Kidney capillary endothelial cell (primary cell): Measurements from ENCODE around the gene SLC6A6.
A peak's percentile ranks its signal among the peaks of the same experiment; 100 is the strongest.

Experiments used
- DNase-seq: peaks from one replicate; pipeline ENCODE4 v3.0.0-alpha.2; 2018; ENCODE audit warnings: low spot score

Gene SLC6A6

GRCh38 chr3:14454639-14455310 is 52.4 kb downstream of the SLC6A6 start:
- DNase-seq, result no peak

GRCh38 chr3:14455571-14456317 is 53.3 kb downstream of the SLC6A6 start:
- DNase-seq, result no peak

GRCh38 chr3:14456794-14457193 is 54.4 kb downstream of the SLC6A6 start:
- no peak for DNase-seq

GRCh38 chr3:14457481-14457880 is 55.1 kb downstream of the SLC6A6 start:
- DNase-seq, result no peak

- DNase-seq, result no peak
Measured at GRCh38 chr3:14457999-14458398, 55.6 kb downstream of the SLC6A6 start.

GRCh38 chr3:14458434-14459275 is 56.2 kb downstream of the SLC6A6 start:
- DNase-seq, result no peak

GRCh38 chr3:14459384-14459783 is 57.0 kb downstream of the SLC6A6 start:
- no peak for DNase-seq

GRCh38 chr3:14459787-14460186 is 57.4 kb downstream of the SLC6A6 start:
- DNase-seq, result no peak

- DNase-seq, result peak; percentile 36
Measured at GRCh38 chr3:14460342-14461005, 58.1 kb downstream of the SLC6A6 start.

GRCh38 chr3:14461006-14461747 is 58.8 kb downstream of the SLC6A6 start:
- DNase-seq, result no peak

GRCh38 chr3:14461748-14462324 is 59.4 kb downstream of the SLC6A6 start:
- DNase-seq, result peak; percentile 51

- no peak for DNase-seq
Measured at GRCh38 chr3:14462738-14463137, 60.3 kb downstream of the SLC6A6 start.

- no peak for DNase-seq
Measured at GRCh38 chr3:14463330-14464140, 61.1 kb downstream of the SLC6A6 start.

- DNase-seq, result no peak
Measured at GRCh38 chr3:14464141-14464465, 61.7 kb downstream of the SLC6A6 start.

- DNase-seq, result no peak
Measured at GRCh38 chr3:14464521-14464920, 62.1 kb downstream of the SLC6A6 start.

- DNase-seq, result no peak
Measured at GRCh38 chr3:14465425-14465824, 63.0 kb downstream of the SLC6A6 start.

GRCh38 chr3:14466179-14466903 is 63.9 kb downstream of the SLC6A6 start:
- no peak for DNase-seq

- DNase-seq, result peak; percentile 26
Measured at GRCh38 chr3:14467814-14468620, 65.6 kb downstream of the SLC6A6 start.

- no peak for DNase-seq
Measured at GRCh38 chr3:14468621-14468981, 66.2 kb downstream of the SLC6A6 start.
